Gastroesophageal sphincter (tissue), 3 donors: ENCODE measurements around the gene SCD.

ENCODE experiments used
- CTCF ChIP-seq, 4 experiments: fragments of 200-600 bp in 2 of 4; fragments of 450-650 bp in 2 of 4; sonication (generic) in 1 of 4; IDR thresholded peaks; one replicate each; pipeline ENCODE4 v1.5.1; 2017 to 2019; ENCODE audit warnings: antibody characterized with exemption in 4 of 4, mild to moderate bottlenecking in 2 of 4, moderate library complexity in 2 of 4
- POLR2A ChIP-seq, 2 donors: fragments of 450-650 bp; IDR thresholded peaks; one replicate each; pipeline ENCODE4 v1.6.1; 2017; ENCODE audit warnings: antibody characterized with exemption in 2 of 2, mild to moderate bottlenecking in 2 of 2, moderate library complexity in 1 of 2
- POLR2AphosphoS5 ChIP-seq: sonication (generic); formaldehyde crosslinking; IDR thresholded peaks from one replicate; pipeline ENCODE4 v1.6.1; 2017; ENCODE audit warnings: antibody characterized with exemption

- TF ChIP-seq POLR2AphosphoS5 = no peak
- no peak for TF ChIP-seq POLR2A (IDR thresholded peaks at IDR 0.05)
- no peak for TF ChIP-seq CTCF (IDR thresholded peaks at IDR 0.05)
Observed at GRCh38 chr10:100304414-100304813, 42.6 kb upstream of the SCD start.
